K562 (cell line): Measurements from ENCODE around the gene IL12RB1. TPM values are rescaled to one million over a fixed set of nuclear protein-coding genes. Genes with fewer than 3 reads are reported as not detected.

Source experiments
- CHD2 ChIP-seq: IDR thresholded peaks from 2 replicates; pipeline ENCODE4 v1.6.1; 2011; ENCODE audit warnings: low read depth, low read length
- ETV6 ChIP-seq, 3 experiments: fragments of 150-350 bp in 1 of 3; sonication (generic) in 1 of 3; formaldehyde crosslinking in 1 of 3; IDR thresholded peaks; 2 replicates each; pipeline versions ENCODE4 v1.6.1 to v1.8.0; 2014 to 2022; ENCODE audit warnings: borderline replicate concordance in 2 of 3, low read depth in 2 of 3, antibody characterized with exemption in 1 of 3, low read length in 1 of 3, mild to moderate bottlenecking in 1 of 3, missing genetic modification reagents in 1 of 3
- HMGN3 ChIP-seq: IDR thresholded peaks from 2 replicates; pipeline ENCODE4 v1.6.1; 2011; ENCODE audit warnings: borderline replicate concordance, low read depth, mild to moderate bottlenecking, mixed read lengths, low read length; ENCODE audit not compliant: insufficient read length; ENCODE audit errors: extremely low read depth
- TARDBP ChIP-seq: fragments of 450-650 bp; IDR thresholded peaks from 2 replicates; pipeline ENCODE4 v1.6.1; 2016
- ZNF212 ChIP-seq: fragments of 450-650 bp; formaldehyde crosslinking; IDR thresholded peaks from 2 replicates; pipeline ENCODE4 v1.4.0; 2020; ENCODE audit warnings: mild to moderate bottlenecking
- polyA plus RNA-seq, 8 experiments: library from polyadenylated mRNA; depleted of rRNA in 4 of 8; stranded (reverse) in 5 of 8; unstranded in 3 of 8; fragments of >200 nt; fragmentation: Nextera tagmentation in 2 of 8; fragmentation: Illumina TruSeq in 1 of 8; extraction: Ambion mirVana in 2 of 8; extraction: Trizol in 1 of 8; gene quantifications; 2 replicates each; pipeline versions ENCODE4 v1.2.1 to v1.2.3, GENCODE V29; 2011 to 2014; ENCODE audit warnings: inconsistent platforms in 1 of 8, missing spikeins in 1 of 8
- total RNA-seq, 7 experiments: library from RNA; depleted of rRNA in 6 of 7; stranded (reverse); fragments of >200 nt in 6 of 7; fragmentation: Illumina TruSeq in 2 of 7; extraction: Trizol in 2 of 7; gene quantifications; 2 replicates each; pipeline versions ENCODE4 v1.2.1 to v1.2.3, GENCODE V29; 2011 to 2021; ENCODE audit warnings: low replicate concordance in 1 of 7
- TF ChIP-seq, protein P1 (sequence below): fragments of 450-650 bp; IDR thresholded peaks from 2 replicates; pipeline ENCODE4 v1.6.1; 2016; ENCODE audit warnings: mild to moderate bottlenecking, moderate library complexity
- TF ChIP-seq, protein P2 (sequence below), 2 experiments: fragments of 450-650 bp; formaldehyde crosslinking in 1 of 2; IDR thresholded peaks; 2 replicates each; pipeline versions ENCODE4 v1.4.0 to v1.6.1; 2014 to 2020; ENCODE audit warnings: mild to moderate bottlenecking in 2 of 2, borderline replicate concordance in 1 of 2, low read depth in 1 of 2

IL12RB1 gene
- total and polyA plus RNA-seq, 9 of the 15 experiments (the other 6 are each of a cell fraction or from before 2014, with no cell fraction given), result 0.04 to 0.07 (median 0.06) TPM; not detected in 5

DNA sequence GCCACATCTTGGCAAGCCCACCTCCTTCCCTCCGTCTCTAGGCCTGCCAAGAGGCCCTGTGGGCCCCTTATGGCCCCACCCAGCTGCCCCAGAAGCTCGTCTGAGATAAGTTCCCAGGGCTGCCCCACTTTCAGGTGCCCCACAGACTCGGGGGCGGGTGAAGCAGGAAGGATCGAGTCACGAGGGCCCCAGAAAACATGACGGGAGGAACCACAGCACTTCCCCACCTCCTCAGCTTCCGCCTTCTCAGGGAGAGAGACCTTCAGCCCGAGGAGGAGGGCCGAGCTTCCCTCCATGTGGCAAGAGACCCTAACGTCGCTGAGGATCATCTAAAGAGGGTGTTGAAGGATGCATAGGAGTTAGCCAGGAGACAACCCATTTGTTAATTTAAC is 4.5 kb upstream of the IL12RB1 start (continued):
- TF ChIP-seq, protein P1, sequence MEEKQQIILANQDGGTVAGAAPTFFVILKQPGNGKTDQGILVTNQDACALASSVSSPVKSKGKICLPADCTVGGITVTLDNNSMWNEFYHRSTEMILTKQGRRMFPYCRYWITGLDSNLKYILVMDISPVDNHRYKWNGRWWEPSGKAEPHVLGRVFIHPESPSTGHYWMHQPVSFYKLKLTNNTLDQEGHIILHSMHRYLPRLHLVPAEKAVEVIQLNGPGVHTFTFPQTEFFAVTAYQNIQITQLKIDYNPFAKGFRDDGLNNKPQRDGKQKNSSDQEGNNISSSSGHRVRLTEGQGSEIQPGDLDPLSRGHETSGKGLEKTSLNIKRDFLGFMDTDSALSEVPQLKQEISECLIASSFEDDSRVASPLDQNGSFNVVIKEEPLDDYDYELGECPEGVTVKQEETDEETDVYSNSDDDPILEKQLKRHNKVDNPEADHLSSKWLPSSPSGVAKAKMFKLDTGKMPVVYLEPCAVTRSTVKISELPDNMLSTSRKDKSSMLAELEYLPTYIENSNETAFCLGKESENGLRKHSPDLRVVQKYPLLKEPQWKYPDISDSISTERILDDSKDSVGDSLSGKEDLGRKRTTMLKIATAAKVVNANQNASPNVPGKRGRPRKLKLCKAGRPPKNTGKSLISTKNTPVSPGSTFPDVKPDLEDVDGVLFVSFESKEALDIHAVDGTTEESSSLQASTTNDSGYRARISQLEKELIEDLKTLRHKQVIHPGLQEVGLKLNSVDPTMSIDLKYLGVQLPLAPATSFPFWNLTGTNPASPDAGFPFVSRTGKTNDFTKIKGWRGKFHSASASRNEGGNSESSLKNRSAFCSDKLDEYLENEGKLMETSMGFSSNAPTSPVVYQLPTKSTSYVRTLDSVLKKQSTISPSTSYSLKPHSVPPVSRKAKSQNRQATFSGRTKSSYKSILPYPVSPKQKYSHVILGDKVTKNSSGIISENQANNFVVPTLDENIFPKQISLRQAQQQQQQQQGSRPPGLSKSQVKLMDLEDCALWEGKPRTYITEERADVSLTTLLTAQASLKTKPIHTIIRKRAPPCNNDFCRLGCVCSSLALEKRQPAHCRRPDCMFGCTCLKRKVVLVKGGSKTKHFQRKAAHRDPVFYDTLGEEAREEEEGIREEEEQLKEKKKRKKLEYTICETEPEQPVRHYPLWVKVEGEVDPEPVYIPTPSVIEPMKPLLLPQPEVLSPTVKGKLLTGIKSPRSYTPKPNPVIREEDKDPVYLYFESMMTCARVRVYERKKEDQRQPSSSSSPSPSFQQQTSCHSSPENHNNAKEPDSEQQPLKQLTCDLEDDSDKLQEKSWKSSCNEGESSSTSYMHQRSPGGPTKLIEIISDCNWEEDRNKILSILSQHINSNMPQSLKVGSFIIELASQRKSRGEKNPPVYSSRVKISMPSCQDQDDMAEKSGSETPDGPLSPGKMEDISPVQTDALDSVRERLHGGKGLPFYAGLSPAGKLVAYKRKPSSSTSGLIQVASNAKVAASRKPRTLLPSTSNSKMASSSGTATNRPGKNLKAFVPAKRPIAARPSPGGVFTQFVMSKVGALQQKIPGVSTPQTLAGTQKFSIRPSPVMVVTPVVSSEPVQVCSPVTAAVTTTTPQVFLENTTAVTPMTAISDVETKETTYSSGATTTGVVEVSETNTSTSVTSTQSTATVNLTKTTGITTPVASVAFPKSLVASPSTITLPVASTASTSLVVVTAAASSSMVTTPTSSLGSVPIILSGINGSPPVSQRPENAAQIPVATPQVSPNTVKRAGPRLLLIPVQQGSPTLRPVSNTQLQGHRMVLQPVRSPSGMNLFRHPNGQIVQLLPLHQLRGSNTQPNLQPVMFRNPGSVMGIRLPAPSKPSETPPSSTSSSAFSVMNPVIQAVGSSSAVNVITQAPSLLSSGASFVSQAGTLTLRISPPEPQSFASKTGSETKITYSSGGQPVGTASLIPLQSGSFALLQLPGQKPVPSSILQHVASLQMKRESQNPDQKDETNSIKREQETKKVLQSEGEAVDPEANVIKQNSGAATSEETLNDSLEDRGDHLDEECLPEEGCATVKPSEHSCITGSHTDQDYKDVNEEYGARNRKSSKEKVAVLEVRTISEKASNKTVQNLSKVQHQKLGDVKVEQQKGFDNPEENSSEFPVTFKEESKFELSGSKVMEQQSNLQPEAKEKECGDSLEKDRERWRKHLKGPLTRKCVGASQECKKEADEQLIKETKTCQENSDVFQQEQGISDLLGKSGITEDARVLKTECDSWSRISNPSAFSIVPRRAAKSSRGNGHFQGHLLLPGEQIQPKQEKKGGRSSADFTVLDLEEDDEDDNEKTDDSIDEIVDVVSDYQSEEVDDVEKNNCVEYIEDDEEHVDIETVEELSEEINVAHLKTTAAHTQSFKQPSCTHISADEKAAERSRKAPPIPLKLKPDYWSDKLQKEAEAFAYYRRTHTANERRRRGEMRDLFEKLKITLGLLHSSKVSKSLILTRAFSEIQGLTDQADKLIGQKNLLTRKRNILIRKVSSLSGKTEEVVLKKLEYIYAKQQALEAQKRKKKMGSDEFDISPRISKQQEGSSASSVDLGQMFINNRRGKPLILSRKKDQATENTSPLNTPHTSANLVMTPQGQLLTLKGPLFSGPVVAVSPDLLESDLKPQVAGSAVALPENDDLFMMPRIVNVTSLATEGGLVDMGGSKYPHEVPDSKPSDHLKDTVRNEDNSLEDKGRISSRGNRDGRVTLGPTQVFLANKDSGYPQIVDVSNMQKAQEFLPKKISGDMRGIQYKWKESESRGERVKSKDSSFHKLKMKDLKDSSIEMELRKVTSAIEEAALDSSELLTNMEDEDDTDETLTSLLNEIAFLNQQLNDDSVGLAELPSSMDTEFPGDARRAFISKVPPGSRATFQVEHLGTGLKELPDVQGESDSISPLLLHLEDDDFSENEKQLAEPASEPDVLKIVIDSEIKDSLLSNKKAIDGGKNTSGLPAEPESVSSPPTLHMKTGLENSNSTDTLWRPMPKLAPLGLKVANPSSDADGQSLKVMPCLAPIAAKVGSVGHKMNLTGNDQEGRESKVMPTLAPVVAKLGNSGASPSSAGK, result 0 out of 2 replicates have a peak, but pooled peaks have one; percentile 34
- TF ChIP-seq TARDBP, result no peak
- TF ChIP-seq CHD2, result 0 out of 2 replicates have a peak, but pooled peaks have one; percentile 17
- 0 out of 4 replicates have a peak, but pooled peaks of 1 of the 2 experiments have one; percentile 44 for TF ChIP-seq ETV6 (IDR thresholded peaks at IDR 0.05; ENCODE audit: borderline replicate concordance in 1 of 2, low read depth in 2 of 2, low read length in 1 of 2)
- no peak for TF ChIP-seq ETV6 (CRISPR knock-in tag; IDR thresholded peaks at IDR 0.05; ENCODE audit: borderline replicate concordance)
- TF ChIP-seq HMGN3, result peak; percentile 17
- TF ChIP-seq, protein P2, sequence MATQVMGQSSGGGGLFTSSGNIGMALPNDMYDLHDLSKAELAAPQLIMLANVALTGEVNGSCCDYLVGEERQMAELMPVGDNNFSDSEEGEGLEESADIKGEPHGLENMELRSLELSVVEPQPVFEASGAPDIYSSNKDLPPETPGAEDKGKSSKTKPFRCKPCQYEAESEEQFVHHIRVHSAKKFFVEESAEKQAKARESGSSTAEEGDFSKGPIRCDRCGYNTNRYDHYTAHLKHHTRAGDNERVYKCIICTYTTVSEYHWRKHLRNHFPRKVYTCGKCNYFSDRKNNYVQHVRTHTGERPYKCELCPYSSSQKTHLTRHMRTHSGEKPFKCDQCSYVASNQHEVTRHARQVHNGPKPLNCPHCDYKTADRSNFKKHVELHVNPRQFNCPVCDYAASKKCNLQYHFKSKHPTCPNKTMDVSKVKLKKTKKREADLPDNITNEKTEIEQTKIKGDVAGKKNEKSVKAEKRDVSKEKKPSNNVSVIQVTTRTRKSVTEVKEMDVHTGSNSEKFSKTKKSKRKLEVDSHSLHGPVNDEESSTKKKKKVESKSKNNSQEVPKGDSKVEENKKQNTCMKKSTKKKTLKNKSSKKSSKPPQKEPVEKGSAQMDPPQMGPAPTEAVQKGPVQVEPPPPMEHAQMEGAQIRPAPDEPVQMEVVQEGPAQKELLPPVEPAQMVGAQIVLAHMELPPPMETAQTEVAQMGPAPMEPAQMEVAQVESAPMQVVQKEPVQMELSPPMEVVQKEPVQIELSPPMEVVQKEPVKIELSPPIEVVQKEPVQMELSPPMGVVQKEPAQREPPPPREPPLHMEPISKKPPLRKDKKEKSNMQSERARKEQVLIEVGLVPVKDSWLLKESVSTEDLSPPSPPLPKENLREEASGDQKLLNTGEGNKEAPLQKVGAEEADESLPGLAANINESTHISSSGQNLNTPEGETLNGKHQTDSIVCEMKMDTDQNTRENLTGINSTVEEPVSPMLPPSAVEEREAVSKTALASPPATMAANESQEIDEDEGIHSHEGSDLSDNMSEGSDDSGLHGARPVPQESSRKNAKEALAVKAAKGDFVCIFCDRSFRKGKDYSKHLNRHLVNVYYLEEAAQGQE (IDR thresholded peaks at IDR 0.05; ENCODE audit: borderline replicate concordance), result no peak
- TF ChIP-seq, protein P2 (CRISPR knock-in tag; IDR thresholded peaks at IDR 0.05; ENCODE audit: low read depth), result 0 out of 2 replicates have a peak, but pooled peaks have one; percentile 37
- no peak for TF ChIP-seq ZNF212 (CRISPR knock-in tag)
